Endometrium (tissue), 2 donors: ENCODE results near the gene CDC37.

Source experiments
- FAIRE-seq: peaks from 2 replicates; lab custom pipeline; 2012; peaks lifted over from hg19 to GRCh38; lab: Jason Lieb, UNC
- donor health status: control.
- donor health status: control.

Gene CDC37

GRCh38 chr19:10352764-10353671 is 50.3 kb downstream of the CDC37 start:
- FAIRE-seq, result no peak

- FAIRE-seq, result no peak
These were observed 56.8 kb downstream of the CDC37 start for GRCh38 chr19:10346509-10346908.

GRCh38 chr19:10344780-10345179 is 58.6 kb downstream of the CDC37 start:
- no peak for FAIRE-seq

GRCh38 chr19:10343495-10343894 is 59.8 kb downstream of the CDC37 start:
- FAIRE-seq, result no peak
